PFSK-1 (cell line): ENCODE results near the gene ROBO4.

Source experiments
- FOXP2 ChIP-seq: optimal IDR thresholded peaks from 2 replicates; pipeline ENCODE3; 2011; ENCODE audit warnings: borderline replicate concordance, control low read depth, inconsistent platforms; ENCODE audit not compliant: insufficient read depth; ENCODE audit errors: extremely low read length, extremely low read depth
- POLR2AphosphoS5 ChIP-seq: IDR thresholded peaks from 2 replicates; pipeline ENCODE4 v1.6.1; 2012; ENCODE audit warnings: low read depth, mild to moderate bottlenecking, control low read depth, low read length, moderate library complexity
- SIN3A ChIP-seq: IDR thresholded peaks from 2 replicates; pipeline ENCODE4 v1.6.1; 2012; ENCODE audit warnings: mild to moderate bottlenecking, low read length, moderate library complexity, borderline replicate concordance; ENCODE audit not compliant: insufficient read depth
- TAF1 ChIP-seq: IDR thresholded peaks from 2 replicates; pipeline ENCODE4 v1.6.1; 2012; ENCODE audit warnings: low read length, control low read depth, borderline replicate concordance; ENCODE audit not compliant: insufficient read depth
- TF ChIP-seq, protein P1 (sequence below), 2 experiments: IDR thresholded peaks; 2 replicates each; pipeline versions ENCODE4 v1.6.1 to v1.8.0; 2011 to 2012; ENCODE audit warnings: low read depth in 2 of 2, low read length in 2 of 2, control low read depth in 1 of 2, inconsistent platforms in 1 of 2, mild to moderate bottlenecking in 1 of 2, moderate library complexity in 1 of 2; ENCODE audit not compliant: insufficient read depth in 1 of 2

DNA sequence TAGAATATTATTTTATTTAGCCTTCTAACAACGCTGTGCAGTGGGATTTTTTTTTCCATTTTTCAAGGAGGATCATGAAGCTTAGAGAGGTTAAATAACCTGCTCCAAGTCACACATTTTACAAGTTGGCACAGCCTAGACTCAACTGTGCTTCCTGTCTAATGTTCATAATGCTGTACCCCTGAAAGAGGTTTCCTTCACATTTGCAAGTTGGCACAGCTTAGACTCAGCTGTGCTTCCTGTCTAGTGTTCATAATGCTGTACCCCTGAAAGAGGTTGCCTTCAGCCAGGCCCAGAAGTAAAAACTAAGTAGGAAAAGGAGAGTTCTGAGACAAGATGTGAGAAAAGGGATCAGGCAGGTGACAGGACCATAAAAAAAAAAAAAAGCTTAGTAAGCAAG, 46.1 kb upstream of the ROBO4 start:
- TF ChIP-seq TAF1 = no peak
- no peak for TF ChIP-seq POLR2AphosphoS5
- TF ChIP-seq, protein P1, sequence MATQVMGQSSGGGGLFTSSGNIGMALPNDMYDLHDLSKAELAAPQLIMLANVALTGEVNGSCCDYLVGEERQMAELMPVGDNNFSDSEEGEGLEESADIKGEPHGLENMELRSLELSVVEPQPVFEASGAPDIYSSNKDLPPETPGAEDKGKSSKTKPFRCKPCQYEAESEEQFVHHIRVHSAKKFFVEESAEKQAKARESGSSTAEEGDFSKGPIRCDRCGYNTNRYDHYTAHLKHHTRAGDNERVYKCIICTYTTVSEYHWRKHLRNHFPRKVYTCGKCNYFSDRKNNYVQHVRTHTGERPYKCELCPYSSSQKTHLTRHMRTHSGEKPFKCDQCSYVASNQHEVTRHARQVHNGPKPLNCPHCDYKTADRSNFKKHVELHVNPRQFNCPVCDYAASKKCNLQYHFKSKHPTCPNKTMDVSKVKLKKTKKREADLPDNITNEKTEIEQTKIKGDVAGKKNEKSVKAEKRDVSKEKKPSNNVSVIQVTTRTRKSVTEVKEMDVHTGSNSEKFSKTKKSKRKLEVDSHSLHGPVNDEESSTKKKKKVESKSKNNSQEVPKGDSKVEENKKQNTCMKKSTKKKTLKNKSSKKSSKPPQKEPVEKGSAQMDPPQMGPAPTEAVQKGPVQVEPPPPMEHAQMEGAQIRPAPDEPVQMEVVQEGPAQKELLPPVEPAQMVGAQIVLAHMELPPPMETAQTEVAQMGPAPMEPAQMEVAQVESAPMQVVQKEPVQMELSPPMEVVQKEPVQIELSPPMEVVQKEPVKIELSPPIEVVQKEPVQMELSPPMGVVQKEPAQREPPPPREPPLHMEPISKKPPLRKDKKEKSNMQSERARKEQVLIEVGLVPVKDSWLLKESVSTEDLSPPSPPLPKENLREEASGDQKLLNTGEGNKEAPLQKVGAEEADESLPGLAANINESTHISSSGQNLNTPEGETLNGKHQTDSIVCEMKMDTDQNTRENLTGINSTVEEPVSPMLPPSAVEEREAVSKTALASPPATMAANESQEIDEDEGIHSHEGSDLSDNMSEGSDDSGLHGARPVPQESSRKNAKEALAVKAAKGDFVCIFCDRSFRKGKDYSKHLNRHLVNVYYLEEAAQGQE (IDR thresholded peaks at IDR 0.05; ENCODE audit: insufficient read depth in 1 of 2, low read depth in 2 of 2, low read length in 2 of 2) = no peak
- TF ChIP-seq SIN3A = no peak
- TF ChIP-seq FOXP2 = no peak
